Mesodermal cell (in vitro differentiated cells): ENCODE measurements around the gene ZNF516.

ENCODE experiments used
- H3K27ac ChIP-seq: 2 replicates; pipeline ENCODE4 v1.7.0; 2013; ENCODE audit warnings: mild to moderate bottlenecking, low read depth, low read length, moderate library complexity; ENCODE audit not compliant: severe bottlenecking
- H3K36me3 ChIP-seq: 2 replicates; pipeline ENCODE4 v1.7.1; 2013; ENCODE audit warnings: mild to moderate bottlenecking, low read length, moderate library complexity; ENCODE audit not compliant: control insufficient read depth, insufficient read depth
- H3K4me1 ChIP-seq: one replicate; pipeline ENCODE4 v1.7.1; 2013; ENCODE audit warnings: mild to moderate bottlenecking, low read length; ENCODE audit not compliant: insufficient read depth, control insufficient read depth, poor library complexity, severe bottlenecking
- H3K4me3 ChIP-seq: 2 replicates; pipeline ENCODE4 v1.7.0; 2013; ENCODE audit warnings: low read length, control low read depth, mild to moderate bottlenecking; ENCODE audit not compliant: insufficient read depth, poor library complexity, severe bottlenecking; ENCODE audit errors: extremely low read depth
- H3K9me3 ChIP-seq: 2 replicates; pipeline ENCODE4 v1.7.1; 2013; ENCODE audit warnings: mild to moderate bottlenecking, low read length, moderate library complexity; ENCODE audit not compliant: control insufficient read depth
- WGBS, 2 experiments: methylation state at CpG; one replicate each; pipeline ENCODE4 v1.1.5; 2013; ENCODE audit warnings: missing lambda C conversion rate in 2 of 2; ENCODE audit not compliant: insufficient coverage in 2 of 2; 5-methylcytosine and 5-hydroxymethylcytosine counted together

Gene ZNF516

DNA sequence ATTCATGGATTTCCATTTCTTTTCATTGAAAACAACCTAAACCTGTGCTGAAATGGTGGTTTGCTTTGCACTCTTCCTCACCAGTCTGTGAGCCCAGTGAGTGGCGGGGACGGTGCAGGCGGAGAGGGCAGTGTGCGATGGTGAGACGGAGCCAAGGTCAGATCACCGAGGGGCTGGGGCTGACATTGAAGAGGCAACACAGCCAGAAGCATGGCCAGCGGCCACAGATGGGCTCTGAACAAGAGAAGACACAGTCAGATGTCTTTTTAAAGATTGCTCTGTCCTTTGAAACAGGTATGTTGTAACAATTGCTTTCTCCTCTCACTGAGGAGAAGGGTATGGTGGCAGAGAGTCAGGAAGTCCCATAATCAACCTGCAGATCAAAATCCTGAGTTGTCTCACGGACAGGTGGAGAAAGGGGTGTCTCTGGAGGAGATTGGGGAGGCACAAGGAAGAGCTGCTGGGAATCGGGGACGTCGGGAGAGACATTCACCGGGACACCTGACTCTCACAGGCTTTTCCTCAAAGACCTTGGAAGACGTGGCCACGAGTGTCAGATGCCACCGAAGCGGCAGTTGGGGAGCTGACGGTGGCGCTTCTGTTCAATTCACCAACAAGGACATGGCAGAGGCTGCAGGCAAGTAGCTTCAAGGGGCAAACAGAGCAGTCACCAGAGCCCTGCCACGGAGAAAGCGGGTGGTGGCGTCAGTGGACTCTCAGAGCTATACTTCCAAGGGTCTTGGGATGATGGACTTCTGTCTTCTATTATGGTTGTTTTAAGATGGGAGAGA is 12.1 kb upstream of the ZNF516 start:
- Histone ChIP-seq H3K4me1 (peaks cover 8% of the 10 kb centered on the region), H3K4me3 (no peak overlapping the region), H3K9me3 (no peaks in the 10 kb centered on the region), H3K27ac (no peak overlapping the region), H3K36me3 (no peaks in the 10 kb centered on the region)
- WGBS, 2 experiments, result 93 to 94% methylated on average over 19 to 21 of the region's 21 CpGs

DNA sequence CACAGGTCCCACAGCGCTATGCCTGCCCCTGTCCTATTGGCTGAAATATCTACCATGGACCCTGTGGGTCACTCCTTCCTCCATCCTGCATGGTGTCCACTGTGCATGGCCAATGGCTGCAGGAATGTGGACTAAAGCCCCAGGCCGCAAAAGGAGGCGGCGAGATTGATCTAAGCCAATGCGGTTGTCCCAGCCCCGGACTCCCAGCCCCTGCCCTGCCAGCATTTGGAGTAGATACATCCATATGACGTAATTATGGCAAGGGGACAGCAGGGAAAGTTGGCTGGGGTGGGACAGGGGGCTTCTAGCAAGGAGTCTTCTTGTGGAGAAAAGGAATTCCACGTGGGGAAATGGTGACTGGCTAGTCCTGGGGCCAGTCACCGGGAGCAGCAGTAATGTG is 11.4 kb upstream of the ZNF516 start:
- no peaks in the 10 kb centered on the region for H3K9me3 ChIP-seq
- WGBS, 2 experiments, result 97 to 100% methylated on average over 6 to 9 of the region's 9 CpGs
- H3K27ac ChIP-seq, result no peak overlapping the region
- H3K4me3 ChIP-seq, result no peak overlapping the region
- no peaks in the 10 kb centered on the region for H3K36me3 ChIP-seq
- H3K4me1 ChIP-seq, result peaks cover 8% of the 10 kb centered on the region

DNA sequence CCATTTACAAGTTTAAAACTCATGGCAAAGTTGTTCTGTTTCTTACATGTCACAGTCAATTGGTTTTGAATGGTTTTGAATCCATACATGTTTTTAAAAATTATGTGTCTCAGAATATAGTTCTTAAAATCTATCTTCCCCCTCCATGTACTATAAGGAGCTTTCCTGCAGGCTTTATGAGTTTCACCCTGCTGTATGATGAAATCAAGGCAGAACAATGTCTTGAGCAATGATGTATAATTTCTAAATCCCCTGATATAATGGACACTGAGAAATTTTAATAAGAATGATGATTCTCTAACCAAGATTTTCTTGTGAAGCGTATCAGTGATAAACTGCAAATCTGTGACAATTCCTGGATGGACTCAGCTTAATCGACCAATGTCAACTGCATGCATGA is 10.6 kb upstream of the ZNF516 start:
- no peaks in the 10 kb centered on the region for H3K9me3 ChIP-seq
- 86 to 100% methylated on average over 2 of the region's 2 CpGs for WGBS, 2 experiments
- H3K4me1 ChIP-seq, result peaks cover 8% of the 10 kb centered on the region
- H3K4me3 ChIP-seq, result no peak overlapping the region
- H3K36me3 ChIP-seq, result no peaks in the 10 kb centered on the region
- no peak overlapping the region for H3K27ac ChIP-seq

DNA sequence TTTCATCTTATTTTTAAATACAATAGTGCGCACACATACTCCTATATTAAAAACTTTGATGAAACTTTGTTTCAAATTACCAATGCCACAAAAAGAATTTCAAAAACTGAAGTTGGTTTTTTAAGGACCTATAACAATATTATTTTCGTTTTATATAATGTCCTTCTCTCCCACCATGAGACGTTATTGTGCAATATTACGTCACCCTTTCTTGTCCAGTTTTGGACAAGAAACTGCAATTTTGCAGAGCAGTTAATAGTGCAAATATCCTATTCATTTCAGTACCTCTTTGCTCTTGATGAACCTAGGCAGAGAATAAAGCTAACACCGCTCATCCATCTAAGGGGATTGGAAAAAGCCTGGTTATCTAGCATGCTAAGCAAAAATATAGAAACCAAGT is 9.7 kb upstream of the ZNF516 start:
- no peak overlapping the region for H3K27ac ChIP-seq
- no peak overlapping the region for H3K4me3 ChIP-seq
- 81% methylated on average over 4 of the region's 5 CpGs; no CpG with 5 or more reads in 1 of the 2 experiments for WGBS, 2 experiments
- H3K36me3 ChIP-seq, result no peaks in the 10 kb centered on the region
- H3K9me3 ChIP-seq, result no peaks in the 10 kb centered on the region
- H3K4me1 ChIP-seq, result peaks cover 8% of the 10 kb centered on the region

DNA sequence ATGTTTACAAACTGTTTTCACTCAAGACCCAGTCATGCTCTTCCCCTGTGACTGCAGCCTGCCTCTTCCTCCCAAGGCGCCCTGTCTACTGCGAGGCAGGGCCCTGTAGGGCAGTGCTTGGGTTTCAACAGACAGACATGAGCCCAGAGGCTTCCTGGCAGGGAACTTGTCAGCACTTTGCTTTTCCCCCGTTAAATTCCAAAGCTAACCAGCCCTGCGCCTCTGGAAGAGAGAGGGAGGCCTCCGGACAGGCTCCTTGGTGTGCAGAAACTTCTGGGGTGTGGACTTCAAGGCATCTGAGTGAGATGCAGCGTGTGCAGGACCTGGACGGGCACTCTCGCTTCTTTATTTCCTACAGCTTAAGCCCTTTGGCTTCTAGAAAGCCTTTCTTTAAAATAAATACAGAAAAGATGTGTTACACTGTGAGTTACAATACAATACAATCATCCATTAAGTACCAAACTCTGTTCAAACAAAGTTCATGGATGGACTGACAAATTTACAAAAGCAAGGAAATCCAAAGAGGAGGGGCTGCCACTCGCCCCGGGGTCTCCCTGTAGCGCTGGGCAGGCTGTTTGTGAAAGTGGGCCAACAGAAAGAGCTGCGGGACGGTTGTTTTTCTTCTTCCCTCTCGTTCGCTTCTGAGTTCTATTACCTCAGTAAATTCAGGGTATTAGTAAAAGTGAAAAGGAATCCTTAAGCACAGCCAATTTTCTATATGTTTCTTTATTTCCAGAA is 8.8 kb upstream of the ZNF516 start:
- Histone ChIP-seq H3K36me3 (no peaks in the 10 kb centered on the region), H3K9me3 (no peaks in the 10 kb centered on the region), H3K27ac (peak overlapping the region; percentile 82), H3K4me1 (peaks cover 8% of the 10 kb centered on the region), H3K4me3 (no peak overlapping the region)
- 30 to 40% methylated on average over 3 to 6 of the region's 15 CpGs for WGBS, 2 experiments

DNA sequence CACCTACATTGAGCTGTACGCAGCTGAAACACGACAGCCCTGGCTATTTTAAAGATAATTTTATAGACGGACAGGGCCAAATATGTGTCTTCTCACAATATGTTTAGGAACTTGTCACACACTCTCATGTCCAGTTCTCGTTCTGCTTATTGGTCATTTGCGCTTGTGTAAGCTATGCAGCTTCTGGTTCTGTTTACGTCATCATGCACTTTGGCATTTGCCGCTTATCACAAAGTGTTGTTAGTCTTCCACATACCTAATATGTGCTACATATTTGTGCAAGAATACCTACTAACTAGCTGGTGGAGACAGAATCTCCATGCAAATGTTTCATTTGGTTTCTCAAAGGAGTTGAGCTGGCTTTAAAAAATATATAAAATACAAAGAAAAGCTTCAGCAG is 7.5 kb upstream of the ZNF516 start:
- H3K36me3 ChIP-seq, result no peaks in the 10 kb centered on the region
- H3K9me3 ChIP-seq, result no peaks in the 10 kb centered on the region
- H3K4me1 ChIP-seq, result peaks cover 8% of the 10 kb centered on the region
- H3K27ac ChIP-seq, result no peak overlapping the region
- no peak overlapping the region for H3K4me3 ChIP-seq
- WGBS, 2 experiments, result 96 to 98% methylated on average over 4 to 7 of the region's 7 CpGs

DNA sequence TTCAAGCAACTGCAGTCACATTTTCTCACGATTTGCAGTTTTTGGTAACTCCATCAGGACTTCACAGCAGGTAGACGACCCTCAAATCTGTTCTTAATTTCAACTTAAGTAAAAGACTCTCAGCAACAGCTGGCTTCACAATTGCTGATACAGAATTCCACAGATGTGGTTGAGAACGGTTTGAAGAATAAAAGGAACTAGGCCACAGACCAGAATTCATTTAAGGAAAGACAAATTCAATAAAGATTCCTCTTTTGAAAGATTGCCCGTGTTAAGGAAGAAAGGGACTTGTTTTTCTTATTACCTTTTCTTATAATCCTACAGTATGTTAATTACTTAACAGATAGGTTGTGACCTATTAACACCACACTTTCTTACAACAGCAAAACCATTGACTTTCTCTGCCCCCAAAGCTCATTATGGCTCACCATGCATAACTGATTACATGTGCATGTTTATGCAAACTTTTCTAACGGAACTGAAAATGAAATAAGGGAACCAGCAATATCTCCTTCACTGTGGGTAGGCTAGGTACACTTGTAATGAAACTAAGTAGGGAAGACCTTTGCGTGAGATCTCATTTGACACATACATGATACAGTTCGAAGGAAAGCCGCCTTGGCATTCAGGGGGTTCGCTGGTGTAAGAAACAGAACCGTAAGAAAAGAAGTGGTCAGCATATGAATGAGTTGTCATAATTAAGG is 4.7 kb upstream of the ZNF516 start:
- Histone ChIP-seq H3K4me1 (peaks cover 13% of the 10 kb centered on the region), H3K4me3 (no peak overlapping the region), H3K36me3 (no peaks in the 10 kb centered on the region), H3K27ac (no peak overlapping the region), H3K9me3 (no peaks in the 10 kb centered on the region)
- WGBS, 2 experiments, result 80 to 89% methylated on average over 2 to 5 of the region's 10 CpGs

DNA sequence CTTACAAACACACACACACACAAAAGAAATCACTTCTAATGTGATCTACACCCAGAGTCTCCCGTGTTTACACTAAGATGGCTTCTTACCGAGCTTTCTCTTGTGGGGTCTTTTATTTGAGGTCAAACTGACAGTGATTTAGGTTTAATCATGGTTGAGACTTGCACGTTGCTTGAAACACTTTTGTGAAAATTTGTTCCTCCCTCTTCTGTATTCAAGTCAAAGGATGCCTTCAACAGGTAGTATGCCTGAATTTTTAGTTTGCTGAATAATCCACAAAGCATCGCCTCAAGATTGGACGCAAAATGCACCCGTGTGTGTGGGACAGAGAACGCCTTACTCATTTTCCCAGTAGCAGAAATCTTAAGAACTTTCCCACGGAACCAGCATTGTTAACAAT is 4.0 kb upstream of the ZNF516 start:
- Histone ChIP-seq H3K9me3 (no peaks in the 10 kb centered on the region), H3K27ac (no peak overlapping the region), H3K36me3 (no peaks in the 10 kb centered on the region), H3K4me1 (peaks cover 11% of the 10 kb centered on the region), H3K4me3 (no peak overlapping the region)
- WGBS, 2 experiments, result 87 to 100% methylated on average over 5 to 7 of the region's 8 CpGs

DNA sequence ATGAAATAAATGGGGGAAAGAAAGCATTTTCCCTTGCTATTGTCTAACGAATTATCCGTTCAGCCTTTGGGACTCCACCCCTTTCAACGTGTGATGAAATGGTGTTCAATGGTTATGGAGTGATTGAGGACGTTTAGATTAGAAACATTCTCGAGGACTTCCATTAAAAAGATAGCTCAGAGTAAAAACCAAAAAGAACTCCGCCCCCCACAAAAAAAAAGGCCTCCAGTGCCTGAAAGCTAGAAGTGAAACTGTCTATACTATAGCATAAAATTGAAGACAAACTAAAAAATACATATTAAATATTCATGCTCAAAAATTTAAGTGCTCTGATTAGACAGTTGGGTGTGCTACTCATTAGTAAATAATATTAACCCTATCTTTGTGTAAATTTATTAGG is 3.0 kb upstream of the ZNF516 start:
- WGBS, 2 experiments, result 60 to 61% methylated on average over 3 to 4 of the region's 6 CpGs
- H3K4me3 ChIP-seq, result no peak overlapping the region
- no peaks in the 10 kb centered on the region for H3K9me3 ChIP-seq

DNA sequence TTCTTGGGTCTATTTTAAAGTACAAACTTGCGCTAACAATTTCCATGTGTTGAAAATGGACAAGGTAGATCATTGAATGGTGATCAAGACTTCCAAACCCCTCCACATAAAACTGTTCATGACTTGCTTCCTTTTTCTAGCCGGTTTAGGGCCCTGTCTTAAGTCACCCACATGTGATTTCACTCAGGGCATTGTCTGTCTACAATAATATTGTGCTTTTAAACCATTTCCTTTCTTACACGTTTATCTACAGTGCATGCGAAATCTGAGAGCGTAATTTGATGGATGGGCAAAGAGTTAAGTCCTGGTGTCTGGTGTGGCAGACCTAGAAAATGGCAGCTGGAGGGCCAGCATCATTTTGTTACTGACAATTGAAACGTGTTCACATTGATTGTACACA is 2.0 kb upstream of the ZNF516 start:
- H3K4me3 ChIP-seq, result no peak overlapping the region
- 88 to 95% methylated on average over 3 to 4 of the region's 6 CpGs for WGBS, 2 experiments
- H3K9me3 ChIP-seq, result no peaks in the 10 kb centered on the region
- H3K27ac ChIP-seq, result no peak overlapping the region
- no peaks in the 10 kb centered on the region for H3K36me3 ChIP-seq
- H3K4me1 ChIP-seq, result peaks cover 4% of the 10 kb centered on the region

More for the DNA sequence above, 3.0 kb upstream of the ZNF516 start:
- Histone ChIP-seq H3K27ac (no peak overlapping the region), H3K36me3 (no peaks in the 10 kb centered on the region), H3K4me1 (peaks cover 4% of the 10 kb centered on the region)
